Pons (tissue), 1 donor: ENCODE measurements around the gene RIC8A.

Experiments used
- DNase-seq: peaks from one replicate; pipeline ENCODE4 v3.0.0-alpha.2; 2016; ENCODE audit warnings: low spot score

The RIC8A gene

GRCh38 chr11:204587-205109 lies 2.9 kb upstream of the RIC8A start:
- no peak for DNase-seq

GRCh38 chr11:205221-206001 lies 2.1 kb upstream of the RIC8A start:
- no peak for DNase-seq

- no peak for DNase-seq
Measured at GRCh38 chr11:206002-206384, 1.5 kb upstream of the RIC8A start.

- no peak for DNase-seq
Measured at GRCh38 chr11:206526-207207, 841 bp upstream of the RIC8A start.

GRCh38 chr11:207863-208180 lies 314 bp downstream of the RIC8A start:
- DNase-seq, result peak; percentile 52

- peak; percentile 56 for DNase-seq
Measured at GRCh38 chr11:208181-208916, 841 bp downstream of the RIC8A start.

- no peak for DNase-seq
Measured at GRCh38 chr11:208917-209260, 1.4 kb downstream of the RIC8A start.

- no peak for DNase-seq
Measured at GRCh38 chr11:209275-210121, 2.0 kb downstream of the RIC8A start.

GRCh38 chr11:210122-210802 lies 2.8 kb downstream of the RIC8A start:
- DNase-seq, result no peak

GRCh38 chr11:210803-211180 lies 3.3 kb downstream of the RIC8A start:
- DNase-seq, result no peak

GRCh38 chr11:211295-211694 lies 3.8 kb downstream of the RIC8A start:
- no peak for DNase-seq

- no peak for DNase-seq
Measured at GRCh38 chr11:211741-212140, 4.2 kb downstream of the RIC8A start.

- no peak for DNase-seq
Measured at GRCh38 chr11:212150-213100, 4.9 kb downstream of the RIC8A start.

GRCh38 chr11:213111-213510 lies 5.6 kb downstream of the RIC8A start:
- DNase-seq, result no peak

- no peak for DNase-seq
Measured at GRCh38 chr11:214083-214482, 6.6 kb downstream of the RIC8A start.

GRCh38 chr11:215581-216037 lies 8.1 kb downstream of the RIC8A start:
- DNase-seq, result no peak

- no peak for DNase-seq
Measured at GRCh38 chr11:216081-216974, 8.8 kb downstream of the RIC8A start.

- no peak for DNase-seq
Measured at GRCh38 chr11:217704-218103, 10.2 kb downstream of the RIC8A start.
